Suppressor macrophage treated with lipopolysaccharide for 4 hours (primary cell): ENCODE data around the gene TMPRSS5.
"Not testable (repeated sequence)": the region's sequence is repeated elsewhere in the genome, so short reads cannot be mapped to it uniquely, and the experiment has no call there.

Source experiments
- DNase-seq: peaks from one replicate; pipeline ENCODE4 v3.0.0-alpha.2; 2020

TMPRSS5 gene

DNA sequence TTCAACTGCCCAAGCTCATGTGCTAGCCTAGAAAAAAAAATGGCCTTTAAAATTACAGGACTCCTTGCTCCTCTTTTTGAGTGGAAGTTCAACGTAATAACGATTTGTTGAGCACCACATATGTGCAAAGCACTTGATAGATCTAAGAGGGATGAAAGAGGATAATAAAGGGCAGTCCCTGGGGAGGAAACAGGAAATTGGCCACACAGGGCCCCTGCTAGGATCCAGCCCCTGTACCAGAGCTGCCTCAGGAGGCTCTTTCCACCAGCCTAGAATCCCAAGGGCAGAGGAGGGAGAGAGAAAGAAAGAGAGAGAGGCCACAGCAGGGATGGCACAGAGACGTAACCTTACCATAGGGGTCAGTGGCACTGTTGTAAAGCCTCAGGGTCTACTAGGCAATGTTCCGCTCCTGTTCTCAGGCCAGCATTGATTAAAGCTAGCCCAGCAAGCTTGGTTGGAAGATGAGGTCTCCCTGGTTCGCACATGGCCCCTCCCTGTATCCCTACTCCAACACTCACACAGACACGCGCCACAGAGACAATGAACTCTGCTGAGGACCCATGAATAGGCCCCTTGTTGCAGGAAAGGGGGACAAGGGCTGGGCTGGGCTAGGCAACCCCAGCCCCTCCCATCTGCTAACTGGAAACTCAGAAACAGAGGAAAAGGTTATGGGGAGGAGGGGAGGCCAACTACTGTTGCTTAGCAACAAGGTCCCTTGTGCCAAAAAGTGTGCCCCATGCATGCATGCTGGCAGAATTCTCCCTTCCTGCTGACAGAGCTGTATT lies at the start of gene TMPRSS5:
Gene TMPRSS5 (minus strand): TSS at position 438 of the 785 bp plus-strand sequence. CDS start 84 bp downstream, at position 354.
- no peak for DNase-seq

GRCh38 chr11:113752932-113753331 lies 46.8 kb upstream of the TMPRSS5 start:
- no peak for DNase-seq

- no peak for DNase-seq
Measured at GRCh38 chr11:113736323-113736722, 30.2 kb upstream of the TMPRSS5 start.

DNA sequence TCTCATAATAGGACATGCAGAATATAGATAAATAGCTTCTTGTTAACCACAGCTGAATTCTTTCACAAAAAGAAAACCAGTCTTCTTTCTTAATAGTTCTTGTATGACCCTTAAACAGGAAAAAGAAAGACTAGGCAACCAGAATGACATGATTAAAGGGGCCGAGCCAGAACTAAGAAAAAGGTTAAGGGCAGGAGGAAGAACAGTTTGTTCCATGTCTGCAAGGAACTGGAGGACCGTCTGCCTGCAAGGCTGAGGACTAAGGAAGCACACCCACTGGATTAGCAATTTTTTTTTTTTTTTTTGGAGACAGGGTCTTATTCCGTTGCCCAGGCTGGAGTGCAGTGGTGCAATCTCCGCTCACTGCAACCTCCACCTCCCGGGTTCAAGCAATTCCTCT lies 26.0 kb upstream of the TMPRSS5 start:
- DNase-seq: no peak

- peak; percentile 39 for DNase-seq
Measured at GRCh38 chr11:113730887-113731726, 25.0 kb upstream of the TMPRSS5 start.

GRCh38 chr11:113729456-113729855 lies 23.3 kb upstream of the TMPRSS5 start:
- DNase-seq: no peak

- peak; percentile 62 for DNase-seq
Measured at GRCh38 chr11:113728814-113729213, 22.7 kb upstream of the TMPRSS5 start.

DNA sequence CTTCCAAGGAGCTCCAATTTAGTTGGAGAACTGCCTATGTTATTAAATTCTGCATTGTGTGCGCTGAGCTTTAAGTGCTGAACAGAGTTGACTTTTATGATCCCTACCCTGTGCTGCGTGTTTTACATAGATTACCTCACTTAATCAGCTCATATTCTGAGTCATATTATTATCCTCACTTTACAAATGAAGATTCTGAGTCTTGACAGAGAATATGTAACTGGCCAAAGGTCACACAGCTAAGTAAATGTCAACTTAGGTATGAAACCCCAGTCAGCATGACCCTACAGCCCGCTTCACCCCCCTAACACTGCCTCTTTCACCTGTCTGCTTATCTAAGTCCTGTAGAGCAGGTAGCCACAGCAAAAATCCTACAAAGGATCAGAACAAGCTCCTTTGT lies 19.8 kb upstream of the TMPRSS5 start:
- DNase-seq: no peak

- DNase-seq: no peak
Measured at GRCh38 chr11:113725407-113725806, 19.3 kb upstream of the TMPRSS5 start.

DNA sequence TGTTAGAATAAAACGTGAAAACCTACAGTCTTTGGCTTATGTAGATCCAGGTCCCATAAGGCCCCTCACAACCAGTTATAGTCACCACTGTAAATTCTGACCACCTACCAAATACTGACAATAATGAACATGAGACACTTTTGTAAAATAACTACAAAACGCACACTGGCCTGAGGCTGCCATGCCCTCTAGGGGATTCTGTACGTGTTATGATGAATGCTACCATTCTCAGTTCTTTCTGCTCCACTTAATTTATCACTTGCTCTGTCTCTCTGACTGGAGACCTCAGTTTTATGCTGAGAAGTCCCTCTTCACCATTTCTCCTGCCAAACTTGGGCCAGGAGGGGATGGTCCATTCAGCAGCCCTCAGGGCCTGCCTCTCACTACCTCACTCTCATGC lies 18.7 kb upstream of the TMPRSS5 start:
- DNase-seq: no peak

DNA sequence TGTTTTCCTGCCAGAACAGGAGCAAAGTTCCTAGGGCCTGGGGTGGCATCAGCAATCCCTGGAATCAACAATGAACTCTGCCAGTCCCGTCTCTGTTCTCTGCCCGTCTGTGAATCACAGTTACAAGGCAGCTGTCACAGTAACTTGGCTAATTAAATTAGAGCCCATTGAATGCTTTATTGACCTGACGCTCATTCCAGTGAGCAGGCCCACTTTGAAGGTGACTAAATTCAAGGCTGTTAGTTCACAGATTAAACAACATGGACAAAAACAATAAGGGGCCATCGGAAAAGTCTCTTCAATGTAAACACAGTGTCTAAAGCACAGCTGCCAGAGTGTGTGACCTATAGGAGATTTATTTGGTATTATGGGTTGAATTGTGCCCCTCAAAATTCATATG lies 17.7 kb upstream of the TMPRSS5 start:
- DNase-seq: no peak

GRCh38 chr11:113722934-113723333 lies 16.8 kb upstream of the TMPRSS5 start:
- no peak for DNase-seq

DNA sequence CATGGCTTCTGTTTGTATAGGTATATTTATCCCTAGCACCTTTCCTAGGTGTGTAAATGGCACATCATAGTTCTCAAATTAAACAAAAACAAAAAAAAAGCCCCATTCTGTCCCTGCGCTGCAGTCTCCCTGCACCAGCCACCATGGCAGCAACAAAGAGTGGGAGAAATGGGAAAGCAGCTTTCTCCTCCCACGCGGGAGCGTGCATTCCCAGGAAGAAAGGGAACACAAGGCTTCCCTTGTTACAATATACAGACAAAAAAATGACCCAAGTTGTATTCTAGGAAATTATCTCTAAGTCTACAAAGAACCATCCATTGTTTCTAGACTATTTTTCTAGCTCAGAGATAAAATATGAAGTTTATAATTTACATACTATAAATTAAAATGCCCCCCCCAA lies 16.1 kb upstream of the TMPRSS5 start:
- no peak for DNase-seq

DNA sequence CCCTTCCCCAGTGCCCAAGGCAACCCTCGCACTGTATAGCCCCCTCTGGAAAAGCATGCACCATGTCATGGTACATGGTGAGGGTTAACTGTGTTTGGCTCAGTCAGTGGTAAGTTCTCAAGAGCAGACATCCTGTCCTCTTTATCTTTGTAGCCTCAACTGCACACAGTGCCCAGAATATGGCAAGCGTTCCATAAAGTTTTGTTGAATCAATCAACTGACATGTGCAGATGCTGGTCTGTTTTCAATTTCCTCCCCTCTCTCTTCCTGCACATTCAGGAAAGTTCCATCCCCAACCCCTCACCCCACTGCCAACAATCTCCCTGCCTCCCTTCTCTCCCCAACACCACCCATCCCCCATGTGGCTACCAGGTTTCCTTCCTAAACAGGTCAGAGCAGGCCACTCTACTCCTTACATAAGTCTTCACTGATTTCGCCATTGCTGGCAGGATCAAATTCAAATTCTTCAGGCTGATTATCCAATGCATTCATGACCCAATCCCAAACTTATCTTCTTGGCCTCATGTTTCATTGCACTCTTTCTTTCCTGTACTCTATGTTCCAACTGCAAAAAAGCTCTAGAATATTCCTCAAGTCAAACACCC lies 15.5 kb upstream of the TMPRSS5 start:
- DNase-seq: no peak

DNA sequence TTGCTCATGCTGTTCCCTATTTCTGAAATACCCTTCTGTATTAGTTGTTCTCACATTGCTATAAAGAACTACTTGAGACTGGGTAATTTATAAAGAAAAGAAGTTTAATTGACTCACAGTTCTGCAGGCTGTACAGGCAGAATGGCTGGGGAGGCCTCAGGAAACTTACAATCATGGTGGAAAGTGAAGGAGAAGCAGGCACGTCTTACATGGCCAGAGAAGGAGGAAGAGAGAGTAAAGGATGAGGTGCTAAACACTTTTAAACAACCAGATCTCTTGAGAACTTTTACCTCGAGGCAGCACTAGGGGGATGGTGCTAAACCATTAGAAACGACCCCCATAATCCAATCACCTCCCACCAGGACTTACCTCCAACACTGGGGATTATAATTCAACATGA lies 14.4 kb upstream of the TMPRSS5 start:
- DNase-seq: not testable (repeated sequence)

GRCh38 chr11:113715882-113716625 lies 9.9 kb upstream of the TMPRSS5 start:
- DNase-seq: no peak

- no peak for DNase-seq
Measured at GRCh38 chr11:113715273-113715672, 9.2 kb upstream of the TMPRSS5 start.

DNA sequence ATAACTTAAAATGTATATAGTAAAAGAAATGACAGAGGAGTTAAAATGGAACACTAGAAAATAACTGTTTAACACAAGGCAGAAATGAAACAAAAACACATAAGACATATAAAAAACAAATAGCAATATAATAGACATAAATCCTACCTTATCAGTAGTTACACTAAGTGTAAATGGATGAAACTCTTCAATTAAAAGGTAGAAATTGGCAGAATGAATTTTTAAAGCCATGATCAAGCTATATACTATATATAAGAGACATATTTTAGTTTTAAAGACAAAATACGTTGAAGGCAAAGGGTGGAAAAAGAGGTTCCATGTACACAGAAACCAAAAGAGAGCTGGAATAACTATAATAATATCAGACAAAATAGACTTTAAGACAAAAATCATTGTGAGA lies 4.9 kb upstream of the TMPRSS5 start:
- no peak for DNase-seq

DNA sequence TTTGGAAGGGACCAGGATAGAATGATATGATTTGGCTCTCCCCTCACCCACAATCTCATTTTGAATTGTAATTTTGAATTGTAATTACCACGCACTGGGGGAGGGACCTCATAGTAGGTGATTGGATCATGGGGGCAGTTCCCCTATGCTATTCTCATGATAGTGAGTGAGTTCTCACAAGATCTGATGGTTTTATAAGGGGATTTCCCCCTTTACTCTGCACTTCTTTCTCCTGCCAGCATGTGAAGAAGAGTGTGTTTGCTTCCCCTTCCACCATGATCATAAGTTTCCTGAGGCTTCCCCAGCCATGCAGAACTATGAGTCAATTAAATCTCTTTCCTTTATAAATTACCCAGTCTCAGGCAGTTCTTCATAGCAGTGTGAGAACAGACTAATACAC lies 2.6 kb downstream of the TMPRSS5 start:
- DNase-seq: peak; percentile 19

GRCh38 chr11:113701491-113701890 lies 4.6 kb downstream of the TMPRSS5 start:
- no peak for DNase-seq

DNA sequence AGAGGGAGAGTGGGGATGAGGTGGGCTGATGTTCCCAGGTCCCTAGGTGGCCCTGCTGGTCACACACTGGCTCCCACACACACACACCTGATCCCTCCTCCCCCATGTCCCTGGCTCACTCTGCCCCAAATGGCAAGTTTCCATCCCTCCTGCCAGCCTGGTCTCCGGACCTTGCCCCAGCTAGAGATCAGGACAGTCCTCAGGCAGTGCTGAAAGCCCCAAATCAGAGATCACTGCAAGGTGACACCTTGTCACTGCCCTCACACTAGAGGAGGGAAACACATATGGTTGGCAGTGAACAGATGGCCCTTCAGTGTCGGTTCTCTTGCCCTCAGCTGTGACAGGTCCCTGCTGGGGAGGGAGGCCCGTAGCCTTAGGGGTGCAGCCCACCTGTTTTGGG lies 7.6 kb downstream of the TMPRSS5 start:
- DNase-seq: no peak

GRCh38 chr11:113697756-113698407 lies 8.2 kb downstream of the TMPRSS5 start:
- DNase-seq: no peak
